ENCODE data around the gene LACRT. TPM values are rescaled to one million over a fixed set of nuclear protein-coding genes. Genes with fewer than 3 reads are reported as not detected.
A peak's percentile ranks its signal among the peaks of the same experiment; 100 is the strongest.
"Not testable (repeated sequence)": the region's sequence is repeated elsewhere in the genome, so short reads cannot be mapped to it uniquely, and the experiment has no call there.

Gene LACRT
- total RNA-seq, 1 experiment from 2014 or later: not detected

GRCh38 chr12:54639112-54639511, 4.4 kb upstream of the LACRT start:
- DNase-seq (ENCODE audit: low read depth): not testable (repeated sequence)

GRCh38 chr12:54631988-54632728, 2.5 kb downstream of the LACRT start:
- DNase-seq (ENCODE audit: low read depth): no peak

GRCh38 chr12:54631551-54631950, 3.1 kb downstream of the LACRT start:
- DNase-seq (ENCODE audit: low read depth): no peak

- DNase-seq (ENCODE audit: low read depth): no peak
Measured at GRCh38 chr12:54629925-54630324, 4.8 kb downstream of the LACRT start.

DNA sequence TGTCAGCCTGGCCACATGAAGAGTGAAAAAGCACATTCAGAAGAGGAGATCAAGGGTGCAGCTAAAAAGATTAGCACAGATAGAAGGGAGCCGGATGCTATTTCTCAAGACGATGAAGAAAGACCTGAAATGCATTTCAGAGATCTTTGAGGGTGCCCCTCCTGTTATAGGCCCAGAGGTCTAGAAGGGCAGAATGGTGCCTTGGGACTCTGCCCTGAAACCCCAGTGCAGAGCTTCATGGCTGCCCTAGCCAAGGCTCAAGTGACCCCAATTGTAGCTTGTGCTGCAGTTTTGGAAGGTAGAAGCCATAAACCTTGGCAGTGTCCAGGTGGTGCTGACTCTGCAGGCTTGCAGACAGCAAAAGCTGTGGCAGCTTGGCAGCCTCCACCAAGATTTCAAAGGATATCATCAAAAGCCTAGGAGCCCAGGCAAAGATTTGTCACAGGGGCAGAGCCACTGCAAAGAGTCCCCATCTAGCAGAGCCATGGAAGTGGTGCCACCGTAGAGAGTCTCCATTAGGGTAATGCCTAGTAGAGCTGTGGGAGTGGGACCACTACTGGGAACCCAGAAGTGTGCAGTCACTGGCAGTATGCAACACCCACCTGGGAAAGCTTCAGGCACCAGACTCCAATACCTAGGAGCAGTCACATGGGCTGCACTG, 6.4 kb downstream of the LACRT start:
- no peak for DNase-seq (ENCODE audit: low read depth)

DNA sequence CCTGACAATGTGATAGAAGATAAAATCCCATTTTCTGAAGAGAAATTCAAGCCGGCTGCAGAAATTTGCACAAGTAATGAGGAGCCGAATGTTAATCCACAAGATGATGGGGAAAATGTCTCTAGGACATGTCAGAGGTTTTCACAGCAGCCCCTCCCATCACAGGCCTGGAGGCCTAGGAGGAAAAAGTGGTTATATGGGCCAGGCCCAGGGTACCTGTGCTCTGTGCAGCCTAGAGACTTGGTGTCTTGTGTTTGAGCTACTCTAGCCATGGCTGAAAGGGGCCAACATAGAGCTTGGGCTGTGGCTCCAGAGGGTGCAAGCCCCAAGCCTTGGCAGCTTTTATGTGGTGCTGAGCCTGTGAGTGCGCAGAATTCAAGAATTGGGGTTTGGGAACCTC, 7.4 kb downstream of the LACRT start:
- no peak for DNase-seq (ENCODE audit: low read depth)

DNA sequence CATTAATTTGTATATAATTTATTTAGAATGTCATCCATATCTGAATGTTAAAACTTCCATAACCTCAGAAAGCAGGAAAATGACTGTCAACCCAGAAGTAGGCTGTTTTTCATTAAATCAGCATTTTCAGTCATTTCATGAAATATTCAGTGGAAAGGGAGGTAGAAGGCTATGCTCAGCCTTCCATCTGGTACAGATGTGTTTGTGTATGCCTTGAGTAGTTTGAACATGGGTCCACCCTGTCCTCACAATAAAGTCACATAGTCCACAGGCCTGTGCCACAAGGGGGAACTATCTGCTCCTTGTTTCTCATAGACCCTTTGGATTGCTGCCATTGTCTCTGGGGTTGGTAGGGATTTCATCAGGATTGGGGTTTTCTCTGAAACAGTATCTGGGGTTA, 9.1 kb downstream of the LACRT start:
- DNase-seq (ENCODE audit: low read depth): no peak

GRCh38 chr12:54624315-54625279, 10.1 kb downstream of the LACRT start:
- DNase-seq (ENCODE audit: low read depth): no peak

- no peak for DNase-seq (ENCODE audit: low read depth)
Measured at GRCh38 chr12:54622463-54623183, 12.1 kb downstream of the LACRT start.

DNA sequence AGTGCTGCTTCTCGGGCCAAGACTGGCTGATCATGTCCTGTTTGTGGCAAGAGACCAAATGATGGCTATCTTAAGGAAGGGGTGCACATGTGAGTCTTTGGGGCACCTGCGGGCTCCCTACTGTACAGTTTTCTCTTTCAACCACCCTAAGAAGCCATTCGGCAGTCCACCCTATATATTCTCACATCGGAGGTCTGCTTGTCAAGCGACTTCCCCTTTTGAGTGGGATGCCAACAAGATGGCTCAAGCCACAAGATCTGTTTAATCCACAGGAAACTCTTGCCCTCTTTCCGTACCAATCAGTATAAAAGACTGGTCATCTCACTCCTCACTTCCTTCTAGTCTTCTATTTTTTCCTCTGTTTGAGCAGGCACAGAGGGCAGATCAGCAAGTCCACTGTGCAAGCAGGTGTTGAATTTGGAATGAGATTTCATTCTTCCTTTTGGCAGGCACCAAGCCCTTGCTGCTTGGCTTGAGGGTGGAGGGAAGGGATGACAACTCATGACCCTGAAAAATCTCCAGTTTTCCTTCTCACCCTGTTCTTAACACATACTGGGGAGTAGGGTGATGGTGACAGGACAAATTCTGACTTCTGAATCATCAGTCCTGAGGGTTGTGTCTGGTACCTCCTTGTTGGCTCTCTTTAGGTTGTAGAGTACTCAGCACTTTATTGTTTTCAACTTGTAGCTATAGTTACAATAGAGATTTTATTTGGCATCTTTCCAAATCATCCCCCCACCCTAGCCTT, 17.6 kb downstream of the LACRT start:
- DNase-seq (ENCODE audit: low read depth): no peak

DNA sequence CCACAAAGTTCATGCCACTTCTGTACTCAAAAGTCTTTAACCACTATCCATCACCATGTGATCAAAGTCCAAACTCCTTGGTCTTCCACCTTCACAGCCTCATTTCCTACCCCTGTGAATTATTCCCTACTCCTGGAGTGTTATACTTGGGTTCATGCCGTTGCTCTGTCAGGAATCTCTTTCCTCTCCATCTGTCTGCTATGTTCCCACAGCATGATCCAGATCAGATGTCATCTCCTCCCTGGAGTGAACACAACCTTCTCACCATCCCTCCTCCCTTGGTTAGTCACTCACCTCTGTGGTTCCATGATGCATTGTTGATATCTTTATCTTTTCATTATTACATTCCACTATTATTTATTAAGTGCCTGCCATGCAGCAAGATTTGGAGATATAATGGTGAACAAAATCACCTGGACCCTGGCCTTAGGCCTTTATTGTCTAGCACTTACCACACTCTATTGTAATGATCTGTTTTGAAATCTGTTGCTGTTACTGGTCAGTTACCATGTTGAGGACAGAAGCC, 22.4 kb downstream of the LACRT start:
- no peak for DNase-seq (ENCODE audit: low read depth)

- no peak for DNase-seq (ENCODE audit: low read depth)
Measured at GRCh38 chr12:54611715-54612149, 23.0 kb downstream of the LACRT start.

DNA sequence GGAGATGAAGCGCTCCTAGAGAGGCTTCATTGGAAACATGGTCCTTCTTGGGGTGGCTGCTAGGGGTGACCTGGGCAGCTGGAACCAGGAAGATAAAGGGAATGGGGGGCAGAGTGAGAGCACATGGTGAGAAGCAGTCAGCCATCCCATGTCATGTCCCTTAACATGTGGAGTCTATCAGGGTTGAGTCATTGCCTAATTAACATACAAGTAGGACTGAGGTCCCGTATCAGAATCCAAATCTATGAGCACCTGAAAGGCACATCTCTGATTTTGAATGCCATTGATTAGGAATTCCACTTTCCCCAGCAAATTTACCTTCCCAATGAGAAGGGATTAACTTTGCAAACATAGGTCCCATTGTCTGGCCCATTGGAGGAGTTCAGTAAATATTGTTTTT, 25.9 kb downstream of the LACRT start:
- no peak for DNase-seq (ENCODE audit: low read depth)

- no peak for DNase-seq (ENCODE audit: low read depth)
Measured at GRCh38 chr12:54608156-54608555, 26.5 kb downstream of the LACRT start.

GRCh38 chr12:54606556-54606955, 28.1 kb downstream of the LACRT start:
- DNase-seq (ENCODE audit: low read depth): no peak

GRCh38 chr12:54605138-54605970, 29.3 kb downstream of the LACRT start:
- no peak for DNase-seq (ENCODE audit: low read depth)

DNA sequence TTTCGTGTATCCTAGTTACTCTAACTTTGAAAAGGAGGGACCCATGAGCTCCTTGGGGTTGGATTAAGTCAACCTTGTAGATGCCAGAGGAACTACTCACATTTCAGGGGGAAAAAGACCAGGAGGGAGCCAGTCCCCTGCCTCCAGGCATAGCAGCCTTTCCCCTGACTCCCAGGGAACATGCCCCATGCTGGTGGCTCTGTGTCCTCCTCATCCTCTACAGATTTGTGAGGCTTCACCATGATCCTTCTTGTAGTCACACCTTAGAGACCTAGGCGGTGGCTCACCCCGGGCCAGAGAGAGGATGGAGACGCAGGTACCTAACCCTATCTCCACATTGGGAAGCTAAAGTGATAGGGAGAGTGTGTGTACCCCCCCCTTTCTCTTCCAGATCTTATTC, 30.3 kb downstream of the LACRT start:
- no peak for DNase-seq (ENCODE audit: low read depth)

DNA sequence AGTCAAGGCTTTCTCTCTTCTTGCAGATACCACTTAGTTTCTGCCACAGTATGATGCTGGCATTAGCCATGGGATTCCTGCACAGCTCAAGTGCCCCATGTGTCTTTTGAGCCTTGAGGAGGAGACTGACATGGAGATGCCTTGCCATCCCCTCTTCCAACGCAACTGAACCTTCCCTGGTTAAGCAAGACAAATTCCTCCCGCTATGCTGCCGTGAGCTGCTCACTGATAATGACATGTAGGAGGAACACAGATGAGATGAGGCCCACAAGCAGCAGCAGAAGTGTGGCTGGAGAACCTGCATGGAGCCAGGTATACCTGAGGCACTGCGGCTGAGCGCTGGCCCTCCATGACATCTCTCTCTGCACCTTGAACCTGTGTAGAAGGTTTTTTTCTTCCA, 30.8 kb downstream of the LACRT start:
- no peak for DNase-seq (ENCODE audit: low read depth)

DNA sequence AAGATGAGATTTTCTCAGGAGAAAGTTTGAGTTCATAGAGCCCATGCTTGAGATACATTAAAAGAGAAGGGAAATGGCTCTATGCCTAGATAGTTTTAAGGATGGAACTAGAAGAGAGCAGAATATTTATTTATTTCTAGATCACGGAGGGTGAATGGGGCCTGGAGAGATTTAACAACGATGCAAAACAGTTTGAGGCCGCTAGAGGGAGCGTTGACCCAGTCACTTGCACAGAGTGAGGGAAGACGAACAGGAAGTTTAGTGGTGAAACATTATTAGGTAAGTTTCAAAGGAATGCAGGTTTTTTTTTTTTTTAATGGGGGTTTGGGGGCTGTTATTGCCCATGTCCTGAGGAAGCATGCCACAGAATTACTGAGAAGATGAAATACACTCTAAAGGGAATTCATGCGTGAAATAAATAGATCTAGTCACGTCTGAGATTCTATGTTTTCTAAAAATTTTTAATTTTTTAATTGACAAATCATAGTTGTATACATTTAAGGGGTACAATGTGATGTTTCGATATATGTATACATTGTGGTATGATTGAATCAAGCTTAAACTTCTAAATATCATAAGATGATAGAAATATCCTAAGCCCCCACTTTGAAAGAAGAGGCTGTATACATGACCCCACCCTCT, 31.4 kb downstream of the LACRT start:
- peak; percentile 56 for DNase-seq (ENCODE audit: low read depth)
